Sigmoid colon (tissue), 7 donors: ENCODE results near the gene SUOX. TPM values are rescaled to one million over a fixed set of nuclear protein-coding genes. Genes with fewer than 3 reads are reported as not detected.
A peak's percentile ranks its signal among the peaks of the same experiment; 100 is the strongest.

Experiments
- DNase-seq: peaks from one replicate; pipeline ENCODE4 v3.0.0-alpha.2; 2019
- H3K27ac ChIP-seq, 4 donors: fragments of 200-600 bp; sonication (generic); one replicate each; pipeline ENCODE4 v1.5.1; 2016 to 2019; ENCODE audit warnings: mild to moderate bottlenecking in 1 of 4
- H3K27me3 ChIP-seq, 3 donors: fragments of 200-600 bp; sonication (generic); one replicate each; pipeline ENCODE4 v1.5.1; 2019; ENCODE audit warnings: mild to moderate bottlenecking in 1 of 3
- H3K36me3 ChIP-seq, 4 donors: fragments of 200-600 bp; sonication (generic); one replicate each; pipeline ENCODE4 v1.5.1; 2016 to 2019
- H3K4me1 ChIP-seq, 4 donors: fragments of 200-600 bp; sonication (generic); one replicate each; pipeline ENCODE4 v1.5.1; 2017 to 2019
- H3K4me3 ChIP-seq, 4 donors: fragments of 200-600 bp; sonication (generic); one replicate each; pipeline ENCODE4 v1.5.1; 2017 to 2019; ENCODE audit warnings: mild to moderate bottlenecking in 2 of 4, moderate library complexity in 1 of 4
- H3K9me3 ChIP-seq, 4 donors: fragments of 200-600 bp in 3 of 4; sonication (generic) in 3 of 4; one replicate each; pipeline versions ENCODE4 v1.5.1 to v1.6.1; 2013 to 2019
- CTCF ChIP-seq, 4 experiments: fragments of 450-650 bp in 3 of 4; fragments of 200-600 bp in 1 of 4; IDR thresholded peaks; one replicate each; pipeline ENCODE4 v1.5.1; 2016 to 2019; ENCODE audit warnings: antibody characterized with exemption in 4 of 4, mild to moderate bottlenecking in 3 of 4, moderate library complexity in 2 of 4
- EP300 ChIP-seq, 4 donors: sonication (generic); formaldehyde crosslinking; IDR thresholded peaks; one replicate each; pipeline ENCODE4 v1.6.1; 2017; ENCODE audit warnings: antibody characterized with exemption in 4 of 4
- POLR2A ChIP-seq, 2 donors: fragments of 450-650 bp; IDR thresholded peaks; one replicate each; pipeline ENCODE4 v1.6.1; 2016; ENCODE audit warnings: antibody characterized with exemption in 2 of 2, mild to moderate bottlenecking in 2 of 2, moderate library complexity in 2 of 2
- POLR2AphosphoS5 ChIP-seq, 4 donors: sonication (generic); formaldehyde crosslinking; IDR thresholded peaks; one replicate each; pipeline ENCODE4 v1.6.1; 2017; ENCODE audit warnings: antibody characterized with exemption in 4 of 4
- WGBS, 2 donors: extraction: QIAGEN DNeasy Blood & Tissue Kit; methylation state at CpG; one replicate each; pipeline ENCODE4 v1.1.7; 2013; 5-methylcytosine and 5-hydroxymethylcytosine counted together
- intact Hi-C: fragments of 100-400 bp; cut with DNase I; formaldehyde crosslinking; loops from one replicate; pipeline ENCODE4 v1.15.1; 2023
- polyA plus RNA-seq, 3 donors: library from polyadenylated mRNA; stranded (reverse); fragments of 200-250 nt; gene quantifications; one replicate each; pipeline ENCODE4 v1.2.3, GENCODE V29; 2013
- total RNA-seq, 4 donors: library from RNA; depleted of rRNA; stranded (reverse); fragments of >200 nt; gene quantifications; one replicate each; pipeline ENCODE4 v1.1.0, GENCODE V29; 2016
- donor health status: healthy with polysubstance abuse.
- donor health status: Bipolar disorder and iron deficiency.
- donor health status: healthy.

Gene SUOX
- total and polyA plus RNA-seq, 7 donors: 8.4 to 51.0 (median 20.9) TPM

GRCh38 chr12:55969356-55969755 lies 27.7 kb upstream of the SUOX start:
- no peak overlapping the region for H3K4me3 ChIP-seq
- intact Hi-C loops: no loop called here
- WGBS, 2 donors: 75 to 86% methylated on average over 4 of the region's 4 CpGs
- no peaks in the 10 kb centered on the region for H3K27me3 ChIP-seq
- H3K36me3 ChIP-seq: peaks cover 0 to 7% (median 0%) of the 10 kb centered on the region in 4 donors
- H3K27ac ChIP-seq: peak overlapping the region in 1 of 4 donors; percentile 89
- no peak for TF ChIP-seq POLR2A (IDR thresholded peaks at IDR 0.05)
- no peak for TF ChIP-seq EP300 (IDR thresholded peaks at IDR 0.05)
- TF ChIP-seq POLR2AphosphoS5 (IDR thresholded peaks at IDR 0.05): no peak
- no peak for TF ChIP-seq CTCF (IDR thresholded peaks at IDR 0.05)
- no peaks in the 10 kb centered on the region for H3K9me3 ChIP-seq
- peaks cover 0 to 30% (median 21%) of the 10 kb centered on the region in 4 donors for H3K4me1 ChIP-seq
- no peak for DNase-seq

GRCh38 chr12:55970775-55971174 lies 26.3 kb upstream of the SUOX start:
- Histone ChIP-seq H3K4me1 (peaks cover 0 to 41% (median 31%) of the 10 kb centered on the region in 4 donors), H3K4me3 (no peak overlapping the region), H3K27ac (peak overlapping the region in 3 of 4 donors; percentile 89 to 92 (median 92)), H3K27me3 (no peaks in the 10 kb centered on the region), H3K9me3 (no peaks in the 10 kb centered on the region), H3K36me3 (peaks cover 0 to 7% (median 0%) of the 10 kb centered on the region in 4 donors)
- TF ChIP-seq EP300 (IDR thresholded peaks at IDR 0.05) (no peak), POLR2A (IDR thresholded peaks at IDR 0.05) (no peak), CTCF (IDR thresholded peaks at IDR 0.05) (no peak)
- WGBS, 2 donors: 92 to 94% methylated on average over 7 of the region's 7 CpGs
- intact Hi-C loops: no loop called here
- no peak for DNase-seq

GRCh38 chr12:55972042-55972441 lies 25.0 kb upstream of the SUOX start:
- TF ChIP-seq EP300 (IDR thresholded peaks at IDR 0.05): no peak
- TF ChIP-seq POLR2A (IDR thresholded peaks at IDR 0.05): no peak
- TF ChIP-seq CTCF (IDR thresholded peaks at IDR 0.05): no peak
- H3K27ac ChIP-seq: peak overlapping the region; percentile 86 to 92 (median 90)
- intact Hi-C loops: no loop called here
- peaks cover 0 to 49% (median 36%) of the 10 kb centered on the region in 4 donors for H3K4me1 ChIP-seq
- H3K27me3 ChIP-seq: no peaks in the 10 kb centered on the region
- no peaks in the 10 kb centered on the region for H3K9me3 ChIP-seq
- WGBS, 2 donors: 50 to 69% methylated on average over 3 of the region's 3 CpGs
- DNase-seq: peak; percentile 40
- H3K36me3 ChIP-seq: peaks cover 0 to 13% (median 0%) of the 10 kb centered on the region in 4 donors
- H3K4me3 ChIP-seq: peak overlapping the region in 1 of 4 donors; percentile 62

DNA sequence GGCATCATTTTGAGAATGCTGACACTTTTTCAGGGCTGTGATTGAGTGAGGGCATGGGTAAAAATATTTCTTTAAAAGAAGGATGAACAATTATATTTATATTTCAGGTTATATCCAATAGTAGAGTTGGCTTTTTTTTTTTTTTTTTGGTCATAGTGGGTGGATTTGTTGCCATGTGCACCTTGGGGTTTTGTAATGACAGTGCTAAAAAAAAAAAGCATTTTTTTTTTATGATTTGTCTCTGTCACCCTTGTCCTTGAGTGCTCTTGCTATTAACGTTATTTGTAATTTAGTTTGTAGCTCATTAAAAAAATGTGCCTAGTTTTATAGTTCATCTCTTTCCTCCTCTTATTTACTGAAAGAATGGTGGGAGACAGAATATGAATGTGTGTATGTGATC lies 24.6 kb upstream of the SUOX start:
- Histone ChIP-seq H3K4me1 (peaks cover 0 to 50% (median 34%) of the 10 kb centered on the region in 4 donors), H3K4me3 (peak overlapping the region in 3 of 4 donors; percentile 54 to 62 (median 59)), H3K27ac (peak overlapping the region; percentile 86 to 92 (median 90)), H3K9me3 (no peaks in the 10 kb centered on the region), H3K36me3 (peaks cover 0 to 14% (median 0%) of the 10 kb centered on the region in 4 donors), H3K27me3 (no peaks in the 10 kb centered on the region)
- DNase-seq: no peak
- intact Hi-C loops: no loop called here
- WGBS, 2 donors: 13 to 31% methylated on average over 1 of the region's 1 CpG
- TF ChIP-seq CTCF (IDR thresholded peaks at IDR 0.05): no peak
- TF ChIP-seq POLR2AphosphoS5 (IDR thresholded peaks at IDR 0.05): no peak
- TF ChIP-seq POLR2A (IDR thresholded peaks at IDR 0.05): no peak
- TF ChIP-seq EP300 (IDR thresholded peaks at IDR 0.05): no peak
